GM23338 (cell line): ENCODE results near the gene NPSR1.

Experiments used
- EZH2 ChIP-seq: fragments of 200-600 bp; sonication (generic); IDR thresholded peaks from one replicate; pipeline ENCODE4 v1.8.0; 2017; ENCODE audit warnings: antibody characterized with exemption, mild to moderate bottlenecking, low read depth; ENCODE audit not compliant: unreplicated experiment
- JUNB ChIP-seq: IDR thresholded peaks from one replicate; pipeline ENCODE4 v1.6.1; 2016; ENCODE audit warnings: antibody characterized with exemption; ENCODE audit not compliant: unreplicated experiment
- POLR2AphosphoS5 ChIP-seq: IDR thresholded peaks from 2 replicates; pipeline ENCODE4 v1.6.1; 2016; ENCODE audit warnings: antibody characterized with exemption, low read depth
- ZNF331 ChIP-seq: fragments of 250-450 bp; sonication (Bioruptor Pico); IDR thresholded peaks from 2 replicates; pipeline ENCODE4 v1.5.0; 2020; ENCODE audit warnings: low read depth, mild to moderate bottlenecking, moderate library complexity
- TF ChIP-seq, protein P1 (sequence below), 2 experiments: fragments of 200-600 bp in 1 of 2; sonication (generic) in 1 of 2; conservative IDR thresholded peaks; 2 replicates each; pipeline versions ENCODE4 v1.5.1 to v1.6.1; 2016 to 2017; ENCODE audit warnings: antibody characterized with exemption in 2 of 2, low read depth in 2 of 2, mild to moderate bottlenecking in 2 of 2, moderate library complexity in 1 of 2

DNA sequence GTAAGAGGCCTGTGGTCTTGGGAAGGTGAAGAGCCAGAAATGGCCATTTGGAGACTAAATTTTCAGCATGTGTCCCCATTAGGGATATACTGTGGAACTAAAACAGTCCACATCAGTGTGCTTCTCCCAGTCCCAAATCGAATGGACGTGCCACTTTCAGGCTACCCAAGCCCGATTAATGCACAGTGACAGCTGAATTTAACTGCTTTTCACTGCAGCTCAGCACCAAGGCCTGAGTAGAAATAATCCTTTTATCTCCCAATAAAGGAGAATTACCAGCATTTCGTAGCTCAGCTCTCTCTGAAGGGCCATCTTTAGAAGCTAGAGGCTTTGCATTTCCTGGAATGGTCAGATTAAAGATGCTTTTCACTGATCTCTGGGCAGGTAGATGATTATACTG is 183.3 kb downstream of the NPSR1 start:
- TF ChIP-seq, protein P1, sequence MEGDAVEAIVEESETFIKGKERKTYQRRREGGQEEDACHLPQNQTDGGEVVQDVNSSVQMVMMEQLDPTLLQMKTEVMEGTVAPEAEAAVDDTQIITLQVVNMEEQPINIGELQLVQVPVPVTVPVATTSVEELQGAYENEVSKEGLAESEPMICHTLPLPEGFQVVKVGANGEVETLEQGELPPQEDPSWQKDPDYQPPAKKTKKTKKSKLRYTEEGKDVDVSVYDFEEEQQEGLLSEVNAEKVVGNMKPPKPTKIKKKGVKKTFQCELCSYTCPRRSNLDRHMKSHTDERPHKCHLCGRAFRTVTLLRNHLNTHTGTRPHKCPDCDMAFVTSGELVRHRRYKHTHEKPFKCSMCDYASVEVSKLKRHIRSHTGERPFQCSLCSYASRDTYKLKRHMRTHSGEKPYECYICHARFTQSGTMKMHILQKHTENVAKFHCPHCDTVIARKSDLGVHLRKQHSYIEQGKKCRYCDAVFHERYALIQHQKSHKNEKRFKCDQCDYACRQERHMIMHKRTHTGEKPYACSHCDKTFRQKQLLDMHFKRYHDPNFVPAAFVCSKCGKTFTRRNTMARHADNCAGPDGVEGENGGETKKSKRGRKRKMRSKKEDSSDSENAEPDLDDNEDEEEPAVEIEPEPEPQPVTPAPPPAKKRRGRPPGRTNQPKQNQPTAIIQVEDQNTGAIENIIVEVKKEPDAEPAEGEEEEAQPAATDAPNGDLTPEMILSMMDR (conservative IDR thresholded peaks at IDR 0.05; ENCODE audit: low read depth in 2 of 2): no peak
- no peak for TF ChIP-seq EZH2
- TF ChIP-seq POLR2AphosphoS5: no peak
- TF ChIP-seq ZNF331 (CRISPR knock-in tag): no peak
- TF ChIP-seq JUNB: no peak
